Body of pancreas (tissue), 4 donors: ENCODE measurements around the gene CMIP.

Source experiments
- CTCF ChIP-seq, 7 experiments: fragments of 450-650 bp in 4 of 7; fragments of 200-600 bp in 3 of 7; sonication (generic) in 3 of 7; IDR thresholded peaks; one replicate each; pipeline ENCODE4 v1.5.1; 2016 to 2019; ENCODE audit warnings: antibody characterized with exemption in 7 of 7
- POLR2A ChIP-seq, 3 donors: fragments of 450-650 bp; IDR thresholded peaks; one replicate each; pipeline ENCODE4 v1.6.1; 2016; ENCODE audit warnings: antibody characterized with exemption in 3 of 3, mild to moderate bottlenecking in 2 of 3

GRCh38 chr16:81654346-81654745 is 209.7 kb downstream of the CMIP start:
- TF ChIP-seq CTCF (IDR thresholded peaks at IDR 0.05) (no peak), POLR2A (IDR thresholded peaks at IDR 0.05) (no peak)
